ENCODE results near the gene SNORC.
A peak's percentile ranks its signal among the peaks of the same experiment; 100 is the strongest.

The SNORC gene

GRCh38 chr2:232885264-232885961 is 15.3 kb downstream of the SNORC start:
- H3K4me3 ChIP-seq (ENCODE audit: low read depth, low read length): no peak overlapping the region

GRCh38 chr2:232886176-232886575 is 16.1 kb downstream of the SNORC start:
- H3K27me3 ChIP-seq (ENCODE audit: insufficient read depth, low read depth, severe bottlenecking): no peaks in the 10 kb centered on the region
- no peaks in the 10 kb centered on the region for H3K9me3 ChIP-seq (ENCODE audit: severe bottlenecking)
- no peak overlapping the region for H3K27ac ChIP-seq
- DNase-seq: no peak
- no peaks in the 10 kb centered on the region for H3K36me3 ChIP-seq
- no peak overlapping the region for H3K4me3 ChIP-seq (ENCODE audit: low read depth, low read length)
- no peak for TF ChIP-seq CTCF (IDR thresholded peaks at IDR 0.05; ENCODE audit: low read depth, low read length)

More at GRCh38 chr2:232885264-232885961, 15.3 kb downstream of the SNORC start:
- no peaks in the 10 kb centered on the region for H3K36me3 ChIP-seq
- H3K9me3 ChIP-seq (ENCODE audit: severe bottlenecking): no peaks in the 10 kb centered on the region
- H3K27ac ChIP-seq: no peak overlapping the region
- no peaks in the 10 kb centered on the region for H3K27me3 ChIP-seq (ENCODE audit: insufficient read depth, low read depth, severe bottlenecking)
- no peak for DNase-seq
- no peak for TF ChIP-seq CTCF (IDR thresholded peaks at IDR 0.05; ENCODE audit: low read depth, low read length)

- Histone ChIP-seq H3K9me3 (ENCODE audit: severe bottlenecking) (no peaks in the 10 kb centered on the region), H3K27me3 (ENCODE audit: insufficient read depth, low read depth, severe bottlenecking) (no peaks in the 10 kb centered on the region), H3K36me3 (no peaks in the 10 kb centered on the region), H3K27ac (no peak overlapping the region), H3K4me3 (ENCODE audit: low read depth, low read length) (no peak overlapping the region)
- TF ChIP-seq CTCF (IDR thresholded peaks at IDR 0.05; ENCODE audit: low read depth, low read length): no peak
- DNase-seq: no peak
Measured at GRCh38 chr2:232886632-232887031, 16.6 kb downstream of the SNORC start.

- H3K9me3 ChIP-seq (ENCODE audit: severe bottlenecking): no peaks in the 10 kb centered on the region
- H3K27me3 ChIP-seq (ENCODE audit: insufficient read depth, low read depth, severe bottlenecking): no peaks in the 10 kb centered on the region
- no peak overlapping the region for H3K4me3 ChIP-seq (ENCODE audit: low read depth, low read length)
- H3K27ac ChIP-seq: no peak overlapping the region
- DNase-seq: peak; percentile 32
- peak; percentile 66; the same call in 1 of the 2 replicates for TF ChIP-seq CTCF (IDR thresholded peaks at IDR 0.05; ENCODE audit: low read depth, low read length)
- H3K36me3 ChIP-seq: no peaks in the 10 kb centered on the region
Measured at GRCh38 chr2:232887171-232887850, 17.2 kb downstream of the SNORC start.

- no peak for TF ChIP-seq CTCF (IDR thresholded peaks at IDR 0.05; ENCODE audit: low read depth, low read length)
- no peaks in the 10 kb centered on the region for H3K27me3 ChIP-seq (ENCODE audit: insufficient read depth, low read depth, severe bottlenecking)
Measured at GRCh38 chr2:232888099-232888836, 18.2 kb downstream of the SNORC start.

More at GRCh38 chr2:232888099-232888836, 18.2 kb downstream of the SNORC start:
- Histone ChIP-seq H3K27ac (no peak overlapping the region), H3K36me3 (no peaks in the 10 kb centered on the region), H3K9me3 (ENCODE audit: severe bottlenecking) (no peaks in the 10 kb centered on the region), H3K4me3 (ENCODE audit: low read depth, low read length) (no peak overlapping the region)
- DNase-seq: no peak
